NCI-H226 (cell line): ENCODE data around the gene HEBP2.
"Not testable (repeated sequence)": the region's sequence is repeated elsewhere in the genome, so short reads cannot be mapped to it uniquely, and the experiment has no call there.

Experiments used
- DNase-seq: peaks from one replicate; pipeline ENCODE4 v3.0.0-alpha.2; 2015

HEBP2 gene, protein sequence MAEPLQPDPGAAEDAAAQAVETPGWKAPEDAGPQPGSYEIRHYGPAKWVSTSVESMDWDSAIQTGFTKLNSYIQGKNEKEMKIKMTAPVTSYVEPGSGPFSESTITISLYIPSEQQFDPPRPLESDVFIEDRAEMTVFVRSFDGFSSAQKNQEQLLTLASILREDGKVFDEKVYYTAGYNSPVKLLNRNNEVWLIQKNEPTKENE

DNA sequence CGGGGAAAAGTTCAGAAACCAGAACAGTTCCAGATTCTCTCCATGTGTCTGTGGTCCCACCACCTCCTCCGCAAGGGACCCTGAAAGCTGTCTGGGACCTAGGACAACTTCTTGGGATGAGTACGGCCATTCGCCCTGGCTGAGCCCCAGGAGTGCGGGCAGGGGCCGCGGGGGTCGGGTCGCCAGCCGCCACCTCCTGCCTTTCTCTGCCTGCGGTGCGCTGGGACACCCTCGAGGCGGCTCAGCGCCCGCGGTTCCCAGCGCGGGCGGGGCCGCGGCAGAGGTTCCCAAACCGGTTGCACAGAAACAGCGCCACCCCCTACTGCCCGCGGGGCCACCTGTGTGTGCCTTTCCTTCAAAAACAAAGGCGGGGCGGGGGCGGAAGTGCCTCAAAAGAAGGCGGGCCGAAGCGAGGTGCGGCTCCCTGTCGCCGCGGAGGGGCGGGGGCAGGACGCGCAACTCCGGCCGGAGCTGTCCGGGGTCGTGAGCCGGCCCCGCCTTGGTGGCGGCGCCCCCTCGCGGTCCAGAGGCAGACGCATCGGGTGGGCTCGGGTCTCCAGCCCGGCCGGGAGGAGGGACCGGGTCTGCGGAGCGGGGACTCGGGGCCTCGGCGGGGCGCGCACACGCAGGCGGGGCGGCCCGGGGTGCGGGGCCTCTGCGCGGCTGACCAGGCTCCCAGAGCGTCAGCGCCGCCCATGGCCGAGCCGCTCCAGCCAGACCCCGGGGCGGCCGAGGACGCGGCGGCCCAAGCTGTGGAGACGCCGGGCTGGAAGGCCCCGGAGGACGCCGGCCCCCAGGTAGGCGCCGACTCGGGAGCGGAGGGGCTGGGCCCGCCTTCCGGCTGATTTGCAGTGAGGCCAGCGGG is at the start of gene HEBP2:
Gene HEBP2 (plus strand): TSS at position 423 of the 865 bp plus-strand sequence. CDS start 273 bp downstream, at position 696.
- DNase-seq: peak; percentile 61

DNA sequence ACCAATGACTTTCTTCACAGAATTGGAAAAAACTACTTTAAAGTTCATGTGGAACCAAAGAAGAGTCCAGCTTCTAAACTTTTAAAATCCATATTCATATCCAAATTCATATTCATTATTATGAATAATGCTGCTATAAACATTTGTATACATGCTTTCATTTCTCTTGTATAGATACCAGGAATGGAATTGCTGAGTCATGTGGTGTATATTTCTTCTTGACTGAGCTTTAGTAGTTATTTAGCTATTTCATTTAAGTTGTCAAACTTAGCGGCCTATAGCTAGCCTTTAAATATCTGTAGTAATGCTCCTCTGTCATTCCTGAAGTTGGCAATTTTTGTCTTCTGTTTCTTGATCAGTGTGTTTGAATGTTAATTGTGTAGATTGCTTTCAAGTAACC is 46.1 kb upstream of the HEBP2 start:
- DNase-seq: no peak

DNA sequence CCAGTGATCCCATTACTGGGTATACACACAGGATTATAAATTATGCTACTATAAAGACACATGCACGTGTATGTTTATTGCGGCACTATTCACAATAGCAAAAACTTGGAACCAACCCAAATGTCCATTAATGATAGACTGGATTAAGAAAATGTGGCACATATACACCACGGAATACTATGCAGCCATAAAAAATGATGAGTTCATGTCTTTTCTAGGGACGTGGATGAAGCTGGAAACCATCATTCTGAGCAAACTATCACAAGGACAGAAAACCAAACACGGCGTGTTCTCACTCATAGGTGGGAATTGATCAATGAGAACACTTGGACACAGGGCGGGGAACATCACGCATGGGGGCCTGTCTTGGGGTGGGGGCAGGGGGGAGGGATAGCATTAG is 35.3 kb upstream of the HEBP2 start:
- not testable (repeated sequence) for DNase-seq

- DNase-seq: no peak
Measured at GRCh38 chr6:138370631-138371451, 33.2 kb upstream of the HEBP2 start.

DNA sequence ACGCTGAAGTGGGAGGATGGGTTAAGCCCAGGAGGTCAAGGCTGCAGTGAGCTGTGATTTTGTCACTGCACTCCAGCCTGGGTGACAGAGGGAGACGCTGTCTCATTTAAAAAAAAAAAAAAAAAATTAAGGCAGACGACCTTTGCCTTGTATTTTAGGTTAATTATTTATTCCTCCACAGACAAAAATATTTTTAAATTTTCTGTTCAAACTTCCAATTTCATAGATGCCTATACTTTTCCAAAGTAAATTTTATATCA is 32.6 kb upstream of the HEBP2 start:
- no peak for DNase-seq

GRCh38 chr6:138371720-138372119 is 32.3 kb upstream of the HEBP2 start:
- DNase-seq: peak; percentile 9

DNA sequence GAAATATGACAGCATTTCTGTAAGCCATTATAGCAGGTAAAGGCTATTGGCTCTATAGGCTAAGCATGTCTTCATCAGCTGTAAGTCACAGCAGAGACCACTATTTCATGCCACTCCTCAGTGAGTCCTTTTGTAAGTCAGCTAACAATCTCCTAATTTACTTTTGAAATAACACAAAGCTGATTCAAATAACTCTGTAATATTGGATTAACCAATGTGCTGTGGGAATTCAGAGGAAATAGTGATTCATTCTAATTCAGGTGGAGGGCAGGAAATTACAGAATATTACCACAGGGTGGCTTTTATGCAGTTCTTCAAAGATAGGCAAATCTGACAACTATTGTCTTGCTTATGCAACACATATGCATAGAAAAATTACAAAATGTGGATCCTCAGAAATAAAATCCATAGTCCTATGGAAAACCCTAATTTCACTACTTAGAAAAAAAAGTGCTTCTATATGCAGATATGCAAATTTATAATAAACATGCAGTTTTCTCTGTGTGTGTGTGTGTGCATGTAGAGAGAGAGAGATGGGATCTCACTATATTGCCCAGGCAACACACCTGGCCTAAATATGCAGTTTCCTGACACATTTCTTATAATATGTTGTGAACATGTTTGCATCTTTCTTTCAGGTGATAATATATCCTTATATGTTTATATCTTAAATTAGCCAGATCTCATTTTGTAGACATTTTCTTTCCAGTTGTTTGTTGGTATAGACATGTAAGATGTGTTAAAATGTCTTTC is 31.1 kb upstream of the HEBP2 start:
- DNase-seq: peak; percentile 49

GRCh38 chr6:138374230-138374629 is 29.8 kb upstream of the HEBP2 start:
- no peak for DNase-seq

DNA sequence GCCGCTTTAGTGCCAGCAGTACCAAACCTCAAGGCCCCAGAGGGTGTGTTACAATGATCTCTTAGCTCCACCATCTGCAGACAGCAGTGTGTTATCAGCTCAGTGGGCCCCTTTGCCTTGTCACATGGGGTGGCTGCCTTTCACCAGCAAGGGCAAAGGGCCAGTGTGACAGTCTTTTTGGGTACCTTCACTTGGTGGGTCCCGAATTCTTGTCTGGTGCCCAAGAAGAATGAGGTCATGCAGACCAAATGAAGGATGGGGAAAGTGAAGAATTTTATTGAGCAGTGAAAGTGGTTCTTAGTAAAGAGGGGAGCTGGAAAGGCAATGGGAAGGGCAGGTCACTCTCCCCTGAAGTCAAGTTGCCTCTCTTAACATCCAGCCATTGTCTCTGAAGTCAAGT is 29.2 kb upstream of the HEBP2 start:
- DNase-seq: no peak

GRCh38 chr6:138377042-138377441 is 27.0 kb upstream of the HEBP2 start:
- no peak for DNase-seq

DNA sequence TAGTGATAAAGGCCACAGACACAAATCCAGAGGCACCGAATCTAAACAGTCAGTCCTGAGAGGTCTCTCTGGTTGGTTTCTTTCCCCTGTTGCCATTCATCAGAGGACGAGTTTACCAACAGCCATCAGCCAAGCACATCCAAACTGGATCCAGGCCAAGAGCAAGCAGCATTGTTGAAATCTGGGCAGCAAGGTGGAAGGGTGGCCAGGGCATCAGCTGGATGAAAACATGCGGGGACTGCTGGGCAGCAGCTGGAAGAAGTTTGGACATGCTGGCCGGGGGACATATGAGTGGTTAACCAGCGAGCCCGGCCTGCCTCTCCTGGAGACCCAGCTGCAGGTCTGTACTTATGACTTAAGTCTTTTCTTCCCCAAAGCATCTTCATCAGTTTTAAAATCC is 26.2 kb upstream of the HEBP2 start, which contains the start of gene SMIM28:
Gene SMIM28 (plus strand): TSS at position 62 of the 400 bp plus-strand sequence. CDS start 168 bp downstream, at position 230.
- no peak for DNase-seq

- DNase-seq: no peak
Measured at GRCh38 chr6:138378463-138378862, 25.6 kb upstream of the HEBP2 start.

DNA sequence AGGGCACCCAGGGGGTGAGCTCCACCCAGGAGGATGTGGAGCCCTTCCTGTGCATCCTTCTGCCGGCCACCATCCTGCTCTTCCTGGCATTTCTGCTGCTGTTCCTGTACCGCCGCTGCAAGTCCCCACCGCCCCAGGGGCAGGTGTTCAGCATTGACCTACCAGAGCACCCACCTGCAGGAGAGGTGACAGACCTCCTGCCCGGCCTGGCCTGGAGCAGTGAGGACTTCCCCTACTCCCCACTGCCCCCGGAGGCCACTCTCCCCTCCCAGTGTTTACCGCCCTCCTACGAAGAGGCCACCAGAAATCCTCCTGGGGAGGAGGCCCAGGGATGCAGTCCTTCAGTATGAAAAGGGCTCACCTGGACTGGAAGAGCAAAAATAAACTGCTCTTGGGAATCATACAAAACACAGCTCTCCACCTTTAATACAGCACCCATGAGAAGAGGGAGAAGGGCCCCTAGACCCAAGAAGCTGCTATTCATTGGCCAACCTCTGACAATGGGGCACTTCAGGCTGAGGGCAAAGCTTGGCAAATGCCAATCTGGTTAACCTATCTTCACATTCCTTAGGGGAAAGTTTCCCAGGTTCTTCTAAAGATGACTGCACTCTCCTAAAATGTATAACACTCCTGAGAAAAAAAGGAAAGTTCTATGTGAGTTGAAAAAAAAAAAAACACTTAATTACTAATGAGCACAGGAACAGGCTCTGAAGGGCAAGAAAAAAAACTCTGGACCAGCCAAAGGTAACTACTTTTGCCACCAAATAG is 21.3 kb upstream of the HEBP2 start:
- peak; percentile 36 for DNase-seq

DNA sequence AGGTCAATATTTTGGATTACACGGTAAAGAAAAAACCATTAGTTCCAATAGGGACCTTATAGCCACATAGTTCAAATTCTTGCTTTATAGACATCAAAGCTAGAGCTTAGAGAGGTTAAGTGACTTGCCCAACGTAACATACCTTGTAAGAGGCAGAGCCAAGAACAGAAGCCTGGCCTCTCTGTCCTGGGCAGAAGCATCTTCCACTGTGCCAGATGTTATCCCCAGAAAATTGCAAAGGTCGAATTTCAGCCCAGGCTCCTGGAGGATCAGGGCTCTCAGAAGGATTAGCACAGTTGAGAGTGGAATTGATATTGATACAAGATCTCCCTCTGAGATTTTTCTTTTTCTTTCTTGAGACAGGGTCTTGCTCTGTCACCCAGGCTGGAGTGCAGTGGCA is 20.2 kb upstream of the HEBP2 start:
- DNase-seq: no peak

DNA sequence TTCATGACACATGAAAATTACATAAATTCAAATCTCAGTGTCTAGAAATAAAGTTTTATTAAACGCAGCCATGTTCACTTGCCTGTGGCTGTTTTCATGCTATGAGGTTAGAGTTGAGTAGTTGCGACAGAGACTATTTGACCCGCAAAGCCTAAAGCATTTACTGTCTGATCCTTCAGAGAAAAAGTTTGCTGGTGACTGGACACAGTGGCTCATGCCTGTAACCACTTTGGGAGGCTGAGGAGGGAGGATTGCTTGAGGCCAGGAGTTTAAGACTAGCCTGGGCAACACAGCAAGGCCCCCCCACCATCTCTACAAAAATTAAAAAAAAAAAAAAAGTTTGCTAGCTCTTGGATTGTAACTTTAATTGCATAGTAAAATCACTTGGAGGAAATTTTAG is 17.1 kb upstream of the HEBP2 start:
- no peak for DNase-seq

DNA sequence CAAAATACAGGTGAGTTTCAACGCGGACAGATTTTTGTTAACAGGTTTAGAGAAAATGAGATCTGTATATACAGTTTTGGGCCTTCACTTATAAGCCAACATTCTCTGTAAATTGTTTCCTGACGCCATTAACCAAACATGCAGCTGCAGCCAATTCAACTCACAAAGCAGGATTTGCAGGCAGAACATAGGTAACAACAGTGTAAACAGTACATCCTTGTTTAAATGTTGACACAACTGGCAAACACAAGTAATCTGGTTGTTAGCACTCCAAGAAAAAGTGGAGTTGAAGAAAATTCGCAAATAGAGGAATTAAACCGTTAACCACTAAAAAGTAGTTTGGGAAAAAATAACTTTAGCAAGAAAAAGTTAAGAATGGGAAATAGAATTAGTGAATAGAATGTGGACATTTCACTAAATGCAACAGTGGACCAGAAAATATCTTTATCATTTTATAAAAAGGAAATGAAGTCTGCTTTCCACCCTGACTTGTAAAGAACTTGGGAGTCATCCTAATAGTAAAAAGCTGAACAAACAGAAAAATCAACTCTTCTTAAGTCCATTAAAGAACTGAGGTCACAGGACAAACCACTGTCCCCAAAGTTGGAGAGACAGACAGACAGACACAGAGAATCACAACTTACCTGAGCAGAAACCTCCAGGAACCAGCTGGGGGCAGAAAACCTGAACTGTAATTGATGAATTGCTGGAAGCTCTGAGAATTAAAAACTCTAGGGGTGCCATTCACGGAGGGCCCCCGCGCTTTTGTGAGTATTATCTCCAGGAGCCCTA is 16.2 kb upstream of the HEBP2 start:
- DNase-seq: no peak

GRCh38 chr6:138389551-138389950 is 14.5 kb upstream of the HEBP2 start:
- DNase-seq: no peak

- DNase-seq: no peak
Measured at GRCh38 chr6:138393871-138394783, 9.9 kb upstream of the HEBP2 start.

DNA sequence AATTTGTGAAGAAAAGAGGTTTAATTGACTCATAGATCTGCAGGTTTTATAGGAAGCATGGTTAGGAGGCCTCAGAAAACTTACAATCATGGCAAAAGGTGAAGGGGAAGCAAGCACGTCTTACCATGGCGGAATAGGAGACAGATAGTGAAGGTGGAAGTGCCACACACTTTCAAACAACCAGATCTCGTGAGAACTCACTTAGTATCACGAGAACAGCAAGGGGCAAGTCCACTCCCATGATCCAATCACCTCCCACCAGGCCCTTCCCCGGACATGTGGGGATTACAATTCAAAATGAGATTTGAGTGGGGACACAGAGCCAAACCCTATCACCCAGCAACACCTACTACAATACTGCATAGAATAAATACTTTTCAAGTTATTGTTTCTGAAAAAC is 7.3 kb upstream of the HEBP2 start:
- DNase-seq: no peak
